ENCODE data around the gene HNRNPH3.

HNRNPH3 gene

DNA sequence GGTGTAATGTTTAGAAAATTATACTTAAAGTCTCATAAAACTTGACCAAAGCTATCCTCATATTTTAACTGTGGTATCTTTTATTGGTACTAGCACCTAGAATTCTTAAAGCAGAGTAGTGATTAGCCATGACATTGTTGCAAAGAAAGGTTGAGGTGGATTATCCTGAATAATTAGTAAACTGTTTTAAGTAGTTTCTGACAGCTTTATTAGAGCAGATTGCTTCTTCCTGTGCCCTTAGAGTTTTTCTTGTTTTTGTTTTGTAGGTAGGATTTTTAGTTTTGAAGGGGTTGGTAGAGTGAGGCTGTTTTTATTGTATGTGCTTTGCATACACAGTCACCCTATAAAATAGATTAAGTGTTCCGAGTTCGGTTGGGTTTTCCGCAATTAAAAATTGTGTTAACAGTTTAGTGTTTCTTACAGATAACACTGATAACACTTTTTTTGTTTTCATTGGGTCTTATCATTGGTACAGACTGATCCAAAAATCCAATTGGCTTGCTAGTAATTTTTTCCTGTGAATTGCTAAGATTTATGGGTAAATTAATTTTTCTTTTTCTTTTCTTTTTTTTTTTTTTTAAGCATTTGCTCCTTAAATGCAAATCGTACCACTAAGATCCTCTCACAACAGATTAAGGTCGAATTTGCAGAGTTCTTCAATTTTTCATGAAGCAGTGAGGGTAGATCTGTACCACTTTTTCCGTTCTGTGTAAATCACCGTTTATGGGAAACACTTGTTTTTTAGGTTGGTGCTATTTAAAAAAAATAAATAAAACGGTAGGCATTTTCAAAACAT is 3.0 kb downstream of the HNRNPH3 start:
- no peak overlapping the region for H2AFZ ChIP-seq
- peaks cover 4% of the 10 kb centered on the region for H3K4me1 ChIP-seq
- no peaks in the 10 kb centered on the region for H3K9me3 ChIP-seq (ENCODE audit: control insufficient read depth, low read length)
- H3K9ac ChIP-seq = no peak overlapping the region
- H3K27ac ChIP-seq = no peak overlapping the region
- H3K27me3 ChIP-seq (ENCODE audit: control insufficient read depth, insufficient read depth, low read length) = no peaks in the 10 kb centered on the region
- TF ChIP-seq, protein P1, sequence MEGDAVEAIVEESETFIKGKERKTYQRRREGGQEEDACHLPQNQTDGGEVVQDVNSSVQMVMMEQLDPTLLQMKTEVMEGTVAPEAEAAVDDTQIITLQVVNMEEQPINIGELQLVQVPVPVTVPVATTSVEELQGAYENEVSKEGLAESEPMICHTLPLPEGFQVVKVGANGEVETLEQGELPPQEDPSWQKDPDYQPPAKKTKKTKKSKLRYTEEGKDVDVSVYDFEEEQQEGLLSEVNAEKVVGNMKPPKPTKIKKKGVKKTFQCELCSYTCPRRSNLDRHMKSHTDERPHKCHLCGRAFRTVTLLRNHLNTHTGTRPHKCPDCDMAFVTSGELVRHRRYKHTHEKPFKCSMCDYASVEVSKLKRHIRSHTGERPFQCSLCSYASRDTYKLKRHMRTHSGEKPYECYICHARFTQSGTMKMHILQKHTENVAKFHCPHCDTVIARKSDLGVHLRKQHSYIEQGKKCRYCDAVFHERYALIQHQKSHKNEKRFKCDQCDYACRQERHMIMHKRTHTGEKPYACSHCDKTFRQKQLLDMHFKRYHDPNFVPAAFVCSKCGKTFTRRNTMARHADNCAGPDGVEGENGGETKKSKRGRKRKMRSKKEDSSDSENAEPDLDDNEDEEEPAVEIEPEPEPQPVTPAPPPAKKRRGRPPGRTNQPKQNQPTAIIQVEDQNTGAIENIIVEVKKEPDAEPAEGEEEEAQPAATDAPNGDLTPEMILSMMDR (IDR thresholded peaks at IDR 0.05) = no peak
- H3K36me3 ChIP-seq (ENCODE audit: control insufficient read depth, insufficient read depth, low read length) = no peaks in the 10 kb centered on the region
- H3K79me2 ChIP-seq = peaks cover 50% of the 10 kb centered on the region
- H3K4me2 ChIP-seq (ENCODE audit: low read length) = peak overlapping the region; percentile 63
- peak overlapping the region; percentile 72 for H3K4me3 ChIP-seq (ENCODE audit: low read depth, low read length)

DNA sequence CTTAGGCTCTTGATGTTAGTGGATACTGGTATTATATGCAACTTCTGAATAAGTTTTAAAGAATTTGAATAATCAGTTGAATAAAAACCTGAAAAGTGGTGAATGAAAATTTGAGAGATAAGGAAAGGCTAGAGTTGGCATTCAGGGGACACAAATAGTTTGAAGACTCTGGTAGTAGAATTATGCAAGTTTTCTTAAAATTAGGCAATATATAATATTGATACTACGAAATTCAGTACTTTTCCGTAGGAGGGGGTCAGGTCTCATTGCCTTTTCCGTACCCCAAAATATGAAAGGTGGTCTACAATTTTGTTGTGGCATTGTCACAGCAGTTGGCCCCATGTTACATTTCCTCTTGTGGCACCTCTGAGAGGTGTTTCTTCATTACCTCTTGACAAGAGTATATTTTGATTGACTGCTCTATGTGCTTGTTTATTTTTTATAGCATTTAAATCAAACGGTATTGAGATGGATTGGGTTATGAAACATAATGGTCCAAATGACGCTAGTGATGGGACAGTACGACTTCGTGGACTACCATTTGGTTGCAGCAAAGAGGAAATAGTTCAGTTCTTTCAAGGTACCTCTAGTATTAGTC is 5.0 kb downstream of the HNRNPH3 start:
- no peak overlapping the region for H3K27ac ChIP-seq
- no peaks in the 10 kb centered on the region for H3K27me3 ChIP-seq (ENCODE audit: control insufficient read depth, insufficient read depth, low read length)
- H3K9me3 ChIP-seq (ENCODE audit: control insufficient read depth, low read length) = no peaks in the 10 kb centered on the region
- no peak overlapping the region for H2AFZ ChIP-seq
- TF ChIP-seq, protein P1 (IDR thresholded peaks at IDR 0.05) = no peak
- peak overlapping the region; percentile 30 for H3K4me3 ChIP-seq (ENCODE audit: low read depth, low read length)
- peak overlapping the region; percentile 44 for H3K4me2 ChIP-seq (ENCODE audit: low read length)
- H3K4me1 ChIP-seq = peaks cover 4% of the 10 kb centered on the region
- H3K36me3 ChIP-seq (ENCODE audit: control insufficient read depth, insufficient read depth, low read length) = no peaks in the 10 kb centered on the region
- peaks cover 53% of the 10 kb centered on the region for H3K79me2 ChIP-seq
- no peak overlapping the region for H3K9ac ChIP-seq

DNA sequence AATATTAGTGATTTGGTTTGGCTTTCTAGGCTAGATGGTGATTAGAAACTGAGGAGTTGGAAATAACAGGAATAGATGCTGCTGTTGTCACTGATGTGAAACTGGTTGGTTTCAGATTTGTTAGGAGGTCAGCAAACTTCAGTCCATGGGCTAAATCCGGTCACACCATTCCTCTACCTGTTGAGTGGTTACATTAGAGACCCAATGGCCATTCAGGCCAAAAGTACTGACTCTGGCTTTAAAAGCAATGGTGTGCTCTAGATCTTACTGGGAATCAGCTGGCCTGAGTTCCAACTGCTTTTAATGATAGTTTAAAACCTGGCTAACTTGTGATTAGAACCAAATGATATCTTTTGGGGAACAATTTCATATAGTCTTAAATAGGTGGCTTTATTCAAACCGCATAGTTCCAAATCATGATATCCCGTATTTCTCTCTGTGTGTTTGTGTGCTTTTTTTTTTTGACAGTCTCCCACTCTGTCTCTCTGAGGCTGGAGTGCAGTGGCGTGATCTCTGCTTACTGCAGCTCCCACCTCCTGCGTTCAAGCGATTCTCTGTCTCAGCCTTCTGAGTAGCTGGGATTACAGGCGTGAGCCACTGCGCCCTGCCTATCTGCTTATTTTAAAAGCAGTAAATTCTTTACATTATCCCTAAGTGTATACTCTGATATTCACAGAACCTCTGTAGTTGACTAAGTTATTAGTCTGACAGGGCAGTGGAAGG is 8.7 kb downstream of the HNRNPH3 start:
- H3K9ac ChIP-seq = no peak overlapping the region
- no peak overlapping the region for H3K4me2 ChIP-seq (ENCODE audit: low read length)
- peaks cover 4% of the 10 kb centered on the region for H3K4me1 ChIP-seq
- no peaks in the 10 kb centered on the region for H3K9me3 ChIP-seq (ENCODE audit: control insufficient read depth, low read length)
- no peak overlapping the region for H3K27ac ChIP-seq
- no peak overlapping the region for H3K4me3 ChIP-seq (ENCODE audit: low read depth, low read length)
- TF ChIP-seq, protein P1 (IDR thresholded peaks at IDR 0.05) = no peak
- H3K36me3 ChIP-seq (ENCODE audit: control insufficient read depth, insufficient read depth, low read length) = no peaks in the 10 kb centered on the region
- peaks cover 32% of the 10 kb centered on the region for H3K79me2 ChIP-seq
- H3K27me3 ChIP-seq (ENCODE audit: control insufficient read depth, insufficient read depth, low read length) = no peaks in the 10 kb centered on the region
- no peak overlapping the region for H2AFZ ChIP-seq

DNA sequence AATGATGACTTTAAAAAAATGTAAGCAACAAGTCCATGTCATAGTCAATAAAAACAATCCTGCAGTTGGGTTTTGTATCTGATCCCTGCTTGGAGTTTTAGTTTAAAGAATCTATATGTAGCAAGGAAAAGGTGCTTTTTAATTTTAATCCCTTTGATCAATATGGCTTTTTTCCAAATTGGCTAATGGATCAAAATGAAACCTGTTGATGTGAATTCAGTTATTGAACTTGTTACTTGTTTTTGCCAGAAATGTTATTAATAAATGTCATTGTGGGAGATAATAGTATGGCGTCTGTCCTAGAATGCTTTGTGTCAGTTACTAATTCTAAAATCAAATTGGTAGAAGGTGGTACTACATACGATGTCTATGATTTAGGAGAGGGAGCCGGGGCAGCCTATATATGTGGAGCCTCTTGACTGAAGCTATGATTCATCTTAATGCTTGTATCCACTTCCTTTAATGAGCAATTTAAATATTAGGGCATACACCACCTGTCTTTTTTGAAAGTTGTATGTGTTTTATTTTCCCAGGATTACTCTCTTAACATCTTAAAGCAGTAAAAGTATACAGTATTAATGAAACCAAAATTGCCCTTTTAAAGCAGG is 11.1 kb downstream of the HNRNPH3 start:
- Histone ChIP-seq H3K4me2 (ENCODE audit: low read length) (no peak overlapping the region), H3K36me3 (ENCODE audit: control insufficient read depth, insufficient read depth, low read length) (no peaks in the 10 kb centered on the region), H2AFZ (no peak overlapping the region)

More for the DNA sequence above, 11.1 kb downstream of the HNRNPH3 start:
- TF ChIP-seq, protein P1 (IDR thresholded peaks at IDR 0.05) = no peak
- Histone ChIP-seq H3K79me2 (peaks cover 14% of the 10 kb centered on the region), H3K9ac (no peak overlapping the region), H3K27ac (no peak overlapping the region), H3K4me3 (ENCODE audit: low read depth, low read length) (no peak overlapping the region), H3K27me3 (ENCODE audit: control insufficient read depth, insufficient read depth, low read length) (no peaks in the 10 kb centered on the region), H3K4me1 (no peaks in the 10 kb centered on the region), H3K9me3 (ENCODE audit: control insufficient read depth, low read length) (no peaks in the 10 kb centered on the region)
